Endodermal cell (in vitro differentiated cells): ENCODE results near the gene GCNT2. TPM values are rescaled to one million over a fixed set of nuclear protein-coding genes. Genes with fewer than 3 reads are reported as not detected.
A peak's percentile ranks its signal among the peaks of the same experiment; 100 is the strongest.

ENCODE experiments used
- DNase-seq: peaks from one replicate; pipeline ENCODE4 v3.0.0-alpha.2; 2017
- H3K27ac ChIP-seq: 2 replicates; pipeline ENCODE4 v1.5.1; 2013; ENCODE audit warnings: mild to moderate bottlenecking, low read depth, low read length, moderate library complexity
- H3K27me3 ChIP-seq: 2 replicates; pipeline ENCODE4 v1.6.1; 2013; ENCODE audit warnings: mild to moderate bottlenecking, low read length, moderate library complexity; ENCODE audit not compliant: insufficient read depth, control insufficient read depth, poor library complexity, severe bottlenecking
- H3K36me3 ChIP-seq: 2 replicates; pipeline ENCODE4 v1.7.0; 2013; ENCODE audit warnings: mild to moderate bottlenecking, low read length, moderate library complexity; ENCODE audit not compliant: control insufficient read depth, insufficient read depth
- H3K4me1 ChIP-seq: one replicate; pipeline ENCODE4 v1.7.0; 2013; ENCODE audit warnings: low read length; ENCODE audit not compliant: control insufficient read depth, insufficient read depth
- H3K4me3 ChIP-seq: 2 replicates; pipeline ENCODE4 v1.5.1; 2013; ENCODE audit warnings: mild to moderate bottlenecking, low read length, moderate library complexity
- H3K9ac ChIP-seq: 2 replicates; pipeline ENCODE4 v1.6.1; 2013; ENCODE audit warnings: mild to moderate bottlenecking, low read length, moderate library complexity; ENCODE audit not compliant: poor library complexity, severe bottlenecking; ENCODE audit errors: extremely low read depth
- H3K9me3 ChIP-seq: 2 replicates; pipeline ENCODE4 v1.6.1; 2013; ENCODE audit warnings: mild to moderate bottlenecking, low read length, moderate library complexity; ENCODE audit not compliant: control insufficient read depth
- H3K27ac Mint-ChIP-seq: 2 replicates; pipeline ENCODE4 v1.8.0; 2020; ENCODE audit warnings: mixed read lengths
- H3K27me3 Mint-ChIP-seq: 2 replicates; pipeline ENCODE4 v1.8.0; 2021; ENCODE audit warnings: mild to moderate bottlenecking, mixed read lengths; ENCODE audit not compliant: insufficient read depth
- H3K36me3 Mint-ChIP-seq: 2 replicates; pipeline ENCODE4 v1.8.0; 2020; ENCODE audit warnings: low read depth, mixed read lengths
- H3K4me1 Mint-ChIP-seq: 2 replicates; pipeline ENCODE4 v1.8.0; 2020; ENCODE audit warnings: mixed read lengths
- H3K4me3 Mint-ChIP-seq: 2 replicates; pipeline ENCODE4 v1.8.0; 2020; ENCODE audit warnings: mild to moderate bottlenecking, moderate library complexity, mixed read lengths
- H3K9me3 Mint-ChIP-seq: 2 replicates; pipeline ENCODE4 v1.8.0; 2020; ENCODE audit warnings: mild to moderate bottlenecking, mixed read lengths
- CTCF ChIP-seq: fragments of 200-600 bp; sonication (generic); conservative IDR thresholded peaks from 2 replicates; pipeline ENCODE4 v1.5.0; 2021; ENCODE audit warnings: antibody characterized with exemption, mild to moderate bottlenecking
- WGBS, 2 experiments: methylation state at CpG; one replicate each; pipeline versions ENCODE4 v1.1.5 to v1.1.7; 2013; ENCODE audit warnings: missing lambda C conversion rate in 2 of 2, mixed read lengths in 1 of 2; ENCODE audit not compliant: insufficient coverage in 1 of 2, insufficient read length in 1 of 2; 5-methylcytosine and 5-hydroxymethylcytosine counted together
- total RNA-seq, 2 donors: library from RNA; stranded (reverse); fragmentation: NEBNext Ultra II Directional in 1 of 2; extraction: Animal tissue kit (Norgen Biotek cat#: 25700) in 1 of 2; gene quantifications; 2 replicates in 1 of 2; 3 replicates in 1 of 2; pipeline ENCODE4 v1.2.1, GENCODE V29; 2021

Gene GCNT2
- total RNA-seq, 2 donors from 2014 or later = 23.3 to 24.9 TPM

GRCh38 chr6:10559522-10560152 lies 38.5 kb downstream of the GCNT2 start:
- Histone ChIP-seq H3K27ac (no peak overlapping the region), H3K9me3 (no peaks in the 10 kb centered on the region), H3K36me3 (no peaks in the 10 kb centered on the region), H3K4me1 (peaks cover 11% of the 10 kb centered on the region), H3K27me3 (no peaks in the 10 kb centered on the region), H3K9ac (no peak overlapping the region), H3K4me3 (peak overlapping the region; percentile 54)
- Mint-ChIP-seq H3K36me3 (no peaks in the 10 kb centered on the region), H3K27ac (peak overlapping the region; percentile 78), H3K4me3 (peak overlapping the region; percentile 69), H3K9me3 (no peaks in the 10 kb centered on the region), H3K27me3 (no peaks in the 10 kb centered on the region), H3K4me1 (peaks cover 63% of the 10 kb centered on the region)
- WGBS, 2 experiments = 56 to 71% methylated on average over 3 to 9 of the region's 9 CpGs
- peak; percentile 68 for DNase-seq
- no peak for TF ChIP-seq CTCF

GRCh38 chr6:10561611-10562199 lies 40.6 kb downstream of the GCNT2 start:
- Mint-ChIP-seq H3K27ac (no peak overlapping the region), H3K27me3 (no peaks in the 10 kb centered on the region), H3K4me3 (no peak overlapping the region), H3K9me3 (no peaks in the 10 kb centered on the region), H3K36me3 (no peaks in the 10 kb centered on the region), H3K4me1 (peaks cover 47% of the 10 kb centered on the region)
- WGBS, 2 experiments = 92 to 93% methylated on average over 6 to 9 of the region's 9 CpGs
- Histone ChIP-seq H3K9me3 (no peaks in the 10 kb centered on the region), H3K36me3 (no peaks in the 10 kb centered on the region), H3K4me3 (no peak overlapping the region), H3K9ac (no peak overlapping the region), H3K4me1 (peaks cover 7% of the 10 kb centered on the region), H3K27ac (no peak overlapping the region), H3K27me3 (no peaks in the 10 kb centered on the region)
- DNase-seq = no peak
- TF ChIP-seq CTCF = no peak

GRCh38 chr6:10564975-10565673 lies 44.0 kb downstream of the GCNT2 start:
- Histone ChIP-seq H3K9me3 (no peaks in the 10 kb centered on the region), H3K36me3 (no peaks in the 10 kb centered on the region), H3K27me3 (no peaks in the 10 kb centered on the region), H3K27ac (no peak overlapping the region), H3K4me3 (no peak overlapping the region), H3K4me1 (no peaks in the 10 kb centered on the region), H3K9ac (no peak overlapping the region)
- no peak overlapping the region for H3K4me3 Mint-ChIP-seq
- 91 to 92% methylated on average over 12 to 13 of the region's 13 CpGs for WGBS, 2 experiments
- no peak for DNase-seq
- H3K4me1 Mint-ChIP-seq = peaks cover 22% of the 10 kb centered on the region
- no peaks in the 10 kb centered on the region for H3K9me3 Mint-ChIP-seq
- no peaks in the 10 kb centered on the region for H3K36me3 Mint-ChIP-seq
- H3K27me3 Mint-ChIP-seq = no peaks in the 10 kb centered on the region
- H3K27ac Mint-ChIP-seq = no peak overlapping the region
- no peak for TF ChIP-seq CTCF
